NCI-H748 (cell line): ENCODE measurements around the gene FAM193A.
A peak's percentile ranks its signal among the peaks of the same experiment; 100 is the strongest.
"Not testable (repeated sequence)": the region's sequence is repeated elsewhere in the genome, so short reads cannot be mapped to it uniquely, and the experiment has no call there.

Experiments used
- DNase-seq: peaks from one replicate; lab custom pipeline; 2025; ENCODE audit not compliant: unreplicated experiment; lab: John Stamatoyannopoulos, UW

Gene FAM193A

GRCh38 chr4:2536193-2537010 is at the start of gene FAM193A:
TSS of gene FAM193A (plus strand) at chr4:2536647. CDS start at chr4:2536916, 269 bp downstream.
- peak; percentile 94 for DNase-seq

- no peak for DNase-seq
Observed at GRCh38 chr4:2486981-2487380, 49.5 kb upstream of the FAM193A start.

GRCh38 chr4:2487632-2488031 is 48.8 kb upstream of the FAM193A start:
- DNase-seq = no peak

GRCh38 chr4:2489081-2489805 is 47.2 kb upstream of the FAM193A start:
- DNase-seq = no peak

- no peak for DNase-seq
Observed at GRCh38 chr4:2489841-2490552, 46.5 kb upstream of the FAM193A start.

- DNase-seq = no peak
Observed at GRCh38 chr4:2492970-2493369, 43.5 kb upstream of the FAM193A start.

- DNase-seq = no peak
Observed at GRCh38 chr4:2494992-2495391, 41.5 kb upstream of the FAM193A start.

- DNase-seq = no peak
Observed at GRCh38 chr4:2497324-2497723, 39.1 kb upstream of the FAM193A start.

- DNase-seq = no peak
Observed at GRCh38 chr4:2497931-2498330, 38.5 kb upstream of the FAM193A start.

GRCh38 chr4:2500547-2500946 is 35.9 kb upstream of the FAM193A start:
- DNase-seq = no peak

- no peak for DNase-seq
Observed at GRCh38 chr4:2501034-2501594, 35.3 kb upstream of the FAM193A start.

- DNase-seq = no peak
Observed at GRCh38 chr4:2503809-2504208, 32.6 kb upstream of the FAM193A start.

- no peak for DNase-seq
Observed at GRCh38 chr4:2507259-2507658, 29.2 kb upstream of the FAM193A start.

GRCh38 chr4:2507855-2508254 is 28.6 kb upstream of the FAM193A start:
- no peak for DNase-seq

GRCh38 chr4:2510351-2511259 is 25.8 kb upstream of the FAM193A start:
- no peak for DNase-seq

GRCh38 chr4:2511645-2512131 is 24.8 kb upstream of the FAM193A start:
- DNase-seq = no peak

- DNase-seq = no peak
Observed at GRCh38 chr4:2512396-2513135, 23.9 kb upstream of the FAM193A start.

GRCh38 chr4:2514193-2514592 is 22.3 kb upstream of the FAM193A start:
- DNase-seq = not testable (repeated sequence)

- DNase-seq = not testable (repeated sequence)
Observed at GRCh38 chr4:2514944-2515343, 21.5 kb upstream of the FAM193A start.
